Neural progenitor cell (in vitro differentiated cells): ENCODE measurements around the gene HS6ST3. TPM values are rescaled to one million over a fixed set of nuclear protein-coding genes. Genes with fewer than 3 reads are reported as not detected.

Source experiments
- DNase-seq: peaks from one replicate; pipeline ENCODE4 v3.0.0-alpha.2; 2016; ENCODE audit warnings: low spot score
- H2AFZ ChIP-seq: fragments of 200-600 bp; sonication (generic); replicated peaks from 2 replicates; pipeline ENCODE4 v1.6.1; 2016; ENCODE audit warnings: antibody characterized with exemption
- H3F3A ChIP-seq: fragments of 200-600 bp; sonication (generic); 2 replicates; pipeline ENCODE4 v1.6.1; 2016; ENCODE audit warnings: antibody characterized with exemption, low read depth
- H3K27ac ChIP-seq: fragments of 200-600 bp; sonication (generic); 2 replicates; pipeline ENCODE4 v1.5.1; 2016; ENCODE audit warnings: mild to moderate bottlenecking
- H3K27me3 ChIP-seq: fragments of 200-600 bp; sonication (generic); 2 replicates; pipeline ENCODE4 v1.6.1; 2016; ENCODE audit warnings: mild to moderate bottlenecking, moderate library complexity
- H3K36me3 ChIP-seq: fragments of 200-600 bp; sonication (generic); 2 replicates; pipeline ENCODE4 v1.5.1; 2016
- H3K4me1 ChIP-seq: fragments of 200-600 bp; sonication (generic); 2 replicates; pipeline ENCODE4 v1.6.1; 2016; ENCODE audit warnings: mixed run types
- H3K4me2 ChIP-seq: fragments of 200-600 bp; sonication (generic); 2 replicates; pipeline ENCODE4 v1.6.1; 2016
- H3K4me3 ChIP-seq: fragments of 200-600 bp; sonication (generic); 2 replicates; pipeline ENCODE4 v1.5.1; 2016
- H3K79me2 ChIP-seq: fragments of 200-600 bp; sonication (generic); 2 replicates; pipeline ENCODE4 v1.6.1; 2016; ENCODE audit warnings: low read depth
- H3K9ac ChIP-seq: fragments of 200-600 bp; sonication (generic); 2 replicates; pipeline ENCODE4 v1.6.1; 2016
- H3K9me3 ChIP-seq: fragments of 200-600 bp; sonication (generic); 2 replicates; pipeline ENCODE4 v1.5.1; 2016; ENCODE audit warnings: low read depth
- H4K20me1 ChIP-seq: fragments of 200-600 bp; sonication (generic); 2 replicates; pipeline ENCODE4 v1.6.1; 2016; ENCODE audit warnings: low read depth
- H3K27ac Mint-ChIP-seq: 3 replicates; pipeline ENCODE4 v1.8.0; 2021; ENCODE audit warnings: mixed read lengths
- H3K27me3 Mint-ChIP-seq: 2 replicates; pipeline ENCODE4 v1.8.0; 2022; ENCODE audit warnings: low read depth, mild to moderate bottlenecking, inconsistent platforms, moderate library complexity, mixed read lengths; ENCODE audit not compliant: insufficient read depth
- H3K36me3 Mint-ChIP-seq: 3 replicates; pipeline ENCODE4 v1.8.0; 2021; ENCODE audit warnings: mixed read lengths
- H3K4me1 Mint-ChIP-seq: 3 replicates; pipeline ENCODE4 v1.8.0; 2021; ENCODE audit warnings: mixed read lengths
- H3K4me3 Mint-ChIP-seq: 3 replicates; pipeline ENCODE4 v1.8.0; 2021; ENCODE audit warnings: mild to moderate bottlenecking, moderate library complexity, mixed read lengths
- H3K9me3 Mint-ChIP-seq: 3 replicates; pipeline ENCODE4 v1.8.0; 2020; ENCODE audit warnings: mixed read lengths
- EZH2 ChIP-seq: fragments of 200-600 bp; sonication (generic); IDR thresholded peaks from 2 replicates; pipeline ENCODE4 v1.6.1; 2017; ENCODE audit warnings: antibody characterized with exemption, mild to moderate bottlenecking, moderate library complexity
- EZH2phosphoT487 ChIP-seq: fragments of 200-600 bp; sonication (generic); IDR thresholded peaks from 2 replicates; pipeline ENCODE4 v1.6.1; 2017; ENCODE audit warnings: antibody characterized with exemption
- total RNA-seq: library from RNA; depleted of rRNA; stranded (reverse); fragments of >200 nt; gene quantifications from 2 replicates; pipeline ENCODE4 v1.2.3, GENCODE V29; 2015; ENCODE audit warnings: low replicate concordance
- TF ChIP-seq, protein P1 (sequence below): fragments of 200-600 bp; sonication (generic); IDR thresholded peaks from 2 replicates; pipeline ENCODE4 v1.5.1; 2017; ENCODE audit warnings: antibody characterized with exemption, mild to moderate bottlenecking

The HS6ST3 gene
- total RNA-seq, 1 donor from 2014 or later, result 0.39 TPM

DNA sequence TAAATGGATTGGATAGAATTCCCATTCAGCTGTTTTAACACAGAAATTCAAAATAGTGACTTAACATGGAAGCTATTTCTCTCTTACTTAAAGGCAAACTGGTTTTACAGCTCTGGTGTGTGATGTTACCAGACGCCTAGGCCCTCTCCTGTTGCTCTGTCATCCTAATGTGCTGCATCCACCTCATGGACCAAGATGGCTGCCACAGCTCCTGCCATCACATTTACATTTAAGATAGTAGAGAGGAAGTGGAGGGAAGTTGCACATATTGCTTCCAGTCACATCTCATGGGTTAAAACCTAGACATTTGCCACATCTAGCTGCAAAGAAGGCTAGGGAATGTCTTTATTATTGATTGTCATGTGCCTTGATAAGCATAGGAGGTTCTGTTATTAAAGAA lies 746.8 kb downstream of the HS6ST3 start:
- no peak overlapping the region for H3K4me2 ChIP-seq
- H3F3A ChIP-seq, result no peaks in the 10 kb centered on the region
- TF ChIP-seq, protein P1, sequence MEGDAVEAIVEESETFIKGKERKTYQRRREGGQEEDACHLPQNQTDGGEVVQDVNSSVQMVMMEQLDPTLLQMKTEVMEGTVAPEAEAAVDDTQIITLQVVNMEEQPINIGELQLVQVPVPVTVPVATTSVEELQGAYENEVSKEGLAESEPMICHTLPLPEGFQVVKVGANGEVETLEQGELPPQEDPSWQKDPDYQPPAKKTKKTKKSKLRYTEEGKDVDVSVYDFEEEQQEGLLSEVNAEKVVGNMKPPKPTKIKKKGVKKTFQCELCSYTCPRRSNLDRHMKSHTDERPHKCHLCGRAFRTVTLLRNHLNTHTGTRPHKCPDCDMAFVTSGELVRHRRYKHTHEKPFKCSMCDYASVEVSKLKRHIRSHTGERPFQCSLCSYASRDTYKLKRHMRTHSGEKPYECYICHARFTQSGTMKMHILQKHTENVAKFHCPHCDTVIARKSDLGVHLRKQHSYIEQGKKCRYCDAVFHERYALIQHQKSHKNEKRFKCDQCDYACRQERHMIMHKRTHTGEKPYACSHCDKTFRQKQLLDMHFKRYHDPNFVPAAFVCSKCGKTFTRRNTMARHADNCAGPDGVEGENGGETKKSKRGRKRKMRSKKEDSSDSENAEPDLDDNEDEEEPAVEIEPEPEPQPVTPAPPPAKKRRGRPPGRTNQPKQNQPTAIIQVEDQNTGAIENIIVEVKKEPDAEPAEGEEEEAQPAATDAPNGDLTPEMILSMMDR, result no peak
- no peak for TF ChIP-seq EZH2
- no peak for TF ChIP-seq EZH2phosphoT487
- no peak overlapping the region for H3K27ac ChIP-seq
- no peaks in the 10 kb centered on the region for H3K9me3 ChIP-seq
- no peaks in the 10 kb centered on the region for H3K9me3 Mint-ChIP-seq
- no peak overlapping the region for H3K9ac ChIP-seq
- H3K4me1 Mint-ChIP-seq, result no peaks in the 10 kb centered on the region
- H3K4me1 ChIP-seq, result no peaks in the 10 kb centered on the region
- H3K27ac Mint-ChIP-seq, result no peak overlapping the region
- no peak for DNase-seq
- no peak overlapping the region for H2AFZ ChIP-seq
- H3K4me3 ChIP-seq, result no peak overlapping the region
- no peaks in the 10 kb centered on the region for H3K36me3 ChIP-seq
- H3K27me3 ChIP-seq, result no peaks in the 10 kb centered on the region
- H3K79me2 ChIP-seq, result no peaks in the 10 kb centered on the region
- no peak overlapping the region for H3K4me3 Mint-ChIP-seq
- H3K36me3 Mint-ChIP-seq, result no peaks in the 10 kb centered on the region
- no peaks in the 10 kb centered on the region for H4K20me1 ChIP-seq
- H3K27me3 Mint-ChIP-seq, result peaks cover 2% of the 10 kb centered on the region

DNA sequence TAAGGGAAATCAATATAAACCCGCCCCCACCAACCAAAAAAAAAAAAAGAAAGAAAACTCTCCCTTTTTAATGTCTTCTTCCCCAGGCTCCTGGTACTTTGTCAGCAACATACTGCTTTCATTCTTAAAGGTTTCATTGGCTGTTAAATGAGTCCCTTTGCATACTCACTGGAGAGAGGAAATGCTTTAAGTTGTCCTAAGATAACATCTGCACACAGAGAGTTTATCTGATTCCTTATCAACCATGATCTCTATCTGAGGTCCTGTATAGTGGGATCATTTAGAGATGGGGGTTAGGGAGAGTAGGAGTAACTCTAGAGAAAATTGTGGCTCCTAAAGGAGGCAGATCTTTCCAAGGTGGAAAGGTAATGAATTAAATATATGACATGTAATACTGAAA lies 747.9 kb downstream of the HS6ST3 start:
- Histone ChIP-seq H3K36me3 (no peaks in the 10 kb centered on the region), H3F3A (no peaks in the 10 kb centered on the region), H3K79me2 (no peaks in the 10 kb centered on the region), H3K9ac (no peak overlapping the region), H3K27ac (no peak overlapping the region), H3K27me3 (no peaks in the 10 kb centered on the region), H4K20me1 (no peaks in the 10 kb centered on the region), H3K4me2 (no peak overlapping the region), H2AFZ (no peak overlapping the region), H3K9me3 (no peaks in the 10 kb centered on the region), H3K4me3 (no peak overlapping the region), H3K4me1 (no peaks in the 10 kb centered on the region)
- Mint-ChIP-seq H3K36me3 (no peaks in the 10 kb centered on the region), H3K27ac (no peak overlapping the region), H3K9me3 (no peaks in the 10 kb centered on the region), H3K4me3 (no peak overlapping the region), H3K4me1 (no peaks in the 10 kb centered on the region), H3K27me3 (peaks cover 2% of the 10 kb centered on the region)
- DNase-seq, result no peak
- TF ChIP-seq EZH2phosphoT487 (no peak), EZH2 (no peak)
- TF ChIP-seq, protein P1, result no peak

DNA sequence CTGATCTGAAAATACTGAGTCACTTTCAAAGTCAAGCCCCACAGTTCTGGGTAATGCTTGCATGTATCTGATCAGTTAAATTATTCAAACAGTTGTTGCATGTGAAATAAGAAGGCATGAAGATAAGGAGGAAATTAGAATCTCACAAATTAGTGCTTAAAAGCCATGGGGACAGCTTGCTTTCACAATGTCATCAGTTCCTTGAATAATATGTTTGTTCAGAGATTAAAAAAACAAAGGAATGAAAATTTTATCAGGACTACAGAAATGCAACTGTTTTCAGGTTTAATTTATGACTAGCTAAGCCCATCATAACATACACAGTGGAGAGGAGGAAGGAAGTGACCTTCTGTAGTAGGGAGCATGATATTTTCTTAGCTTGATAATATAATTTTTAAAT lies 754.3 kb downstream of the HS6ST3 start:
- Histone ChIP-seq H3K36me3 (peaks cover 4% of the 10 kb centered on the region), H3K9ac (no peak overlapping the region), H3K4me3 (no peak overlapping the region), H3K27me3 (no peaks in the 10 kb centered on the region), H4K20me1 (no peaks in the 10 kb centered on the region), H3K4me1 (no peaks in the 10 kb centered on the region), H2AFZ (no peak overlapping the region), H3K79me2 (no peaks in the 10 kb centered on the region), H3K9me3 (no peaks in the 10 kb centered on the region), H3K27ac (no peak overlapping the region), H3K4me2 (no peak overlapping the region), H3F3A (no peaks in the 10 kb centered on the region)
- Mint-ChIP-seq H3K36me3 (no peaks in the 10 kb centered on the region), H3K27ac (no peak overlapping the region), H3K4me3 (no peak overlapping the region), H3K27me3 (no peaks in the 10 kb centered on the region), H3K9me3 (no peaks in the 10 kb centered on the region), H3K4me1 (no peaks in the 10 kb centered on the region)
- TF ChIP-seq EZH2 (no peak), EZH2phosphoT487 (no peak)
- TF ChIP-seq, protein P1, result no peak
- DNase-seq, result no peak

DNA sequence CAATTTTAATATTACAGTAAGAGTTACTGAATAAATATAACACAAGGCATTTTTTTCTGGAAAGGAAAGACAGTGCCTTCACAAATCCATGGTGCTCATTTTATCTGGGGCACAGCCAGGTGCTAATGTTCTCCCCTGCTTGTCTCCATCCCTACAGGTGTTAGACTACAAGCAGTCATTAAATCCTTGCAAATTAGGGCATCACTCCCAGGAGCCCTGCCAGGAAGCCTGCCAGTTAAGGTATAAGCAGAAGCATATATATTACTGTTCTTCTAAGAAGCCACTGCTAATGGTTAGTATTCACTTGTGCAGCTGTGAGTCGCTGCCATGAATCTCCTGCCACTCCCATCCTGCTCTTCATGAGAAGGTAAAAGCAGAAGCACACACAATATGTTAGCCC lies 754.7 kb downstream of the HS6ST3 start:
- no peak overlapping the region for H3K4me3 ChIP-seq
- TF ChIP-seq, protein P1, result no peak
- TF ChIP-seq EZH2phosphoT487 (no peak), EZH2 (no peak)
- no peaks in the 10 kb centered on the region for H3K4me1 Mint-ChIP-seq

More for the DNA sequence above, 754.7 kb downstream of the HS6ST3 start:
- Histone ChIP-seq H3K36me3 (peaks cover 4% of the 10 kb centered on the region), H3K27ac (no peak overlapping the region), H3K27me3 (no peaks in the 10 kb centered on the region), H3K4me2 (no peak overlapping the region), H3K79me2 (no peaks in the 10 kb centered on the region), H4K20me1 (no peaks in the 10 kb centered on the region), H3F3A (no peaks in the 10 kb centered on the region), H3K9me3 (no peaks in the 10 kb centered on the region), H3K9ac (no peak overlapping the region), H2AFZ (no peak overlapping the region), H3K4me1 (no peaks in the 10 kb centered on the region)
- Mint-ChIP-seq H3K9me3 (no peaks in the 10 kb centered on the region), H3K4me3 (no peak overlapping the region), H3K27me3 (no peaks in the 10 kb centered on the region), H3K27ac (no peak overlapping the region), H3K36me3 (no peaks in the 10 kb centered on the region)
- DNase-seq, result no peak
